Psoas muscle (tissue), 8 donors: ENCODE measurements around the gene XPO4. TPM values are rescaled to one million over a fixed set of nuclear protein-coding genes. Genes with fewer than 3 reads are reported as not detected.

Experiments used
- ATAC-seq, 4 donors: fragments of 200-7000 bp; cut with Tn5 transposase; one replicate each; pipeline ENCODE4 v1.9.1; 2020; ENCODE audit warnings: moderate library complexity in 3 of 4, mild to moderate bottlenecking in 2 of 4
- DNase-seq, 2 donors: peaks; one replicate each; pipeline ENCODE4 v3.0.0-alpha.2; 2020
- H3K27ac ChIP-seq: fragments of 200-600 bp; one replicate; pipeline ENCODE4 v1.8.0; 2022
- H3K27me3 ChIP-seq, 3 donors: fragments of 200-600 bp in 1 of 3; one replicate each; pipeline versions ENCODE4 v1.6.1 to v1.8.0; 2013 to 2022; ENCODE audit warnings: low read length in 2 of 3, mild to moderate bottlenecking in 2 of 3, moderate library complexity in 1 of 3; ENCODE audit not compliant: insufficient read depth in 3 of 3
- H3K36me3 ChIP-seq, 2 donors: fragments of 200-600 bp in 1 of 2; one replicate each; pipeline versions ENCODE4 v1.6.1 to v1.8.0; 2013 to 2022; ENCODE audit warnings: low read depth in 1 of 2, mild to moderate bottlenecking in 1 of 2, moderate library complexity in 1 of 2; ENCODE audit not compliant: insufficient read depth in 1 of 2
- H3K4me1 ChIP-seq: fragments of 200-600 bp; one replicate; pipeline ENCODE4 v1.8.0; 2022
- H3K4me3 ChIP-seq: fragments of 200-600 bp; one replicate; pipeline ENCODE4 v1.8.0; 2022; ENCODE audit warnings: mild to moderate bottlenecking
- H3K9me3 ChIP-seq: fragments of 200-600 bp; one replicate; pipeline ENCODE4 v1.8.0; 2022
- WGBS, 3 donors: extraction: QIAGEN DNeasy Blood & Tissue Kit; methylation state at CpG; one replicate each; pipeline versions ENCODE4 v1.1.6 to v1.1.7; 2013; 5-methylcytosine and 5-hydroxymethylcytosine counted together
- intact Hi-C, 2 donors: fragments of 100-400 bp; cut with DNase I; formaldehyde crosslinking; loops; one replicate each; pipeline versions ENCODE4 v1.11.0 to v1.14.2; 2022
- polyA plus RNA-seq, 3 donors: library from polyadenylated mRNA; stranded (reverse); fragments of 200-250 nt; gene quantifications; one replicate each; pipeline ENCODE4 v1.2.3, GENCODE V29; 2013
- total RNA-seq, 4 donors: library from RNA; stranded (reverse); fragmentation: NEBNext Ultra II Directional in 2 of 4; extraction: Animal tissue kit (Norgen Biotek cat#: 25700) in 2 of 4; gene quantifications; one replicate each; pipeline versions ENCODE4 v1.2.1 to v1.2.4, GENCODE V29; 2021 to 2023
- TF ChIP-seq, protein P1 (sequence below): fragments of 200-600 bp; IDR thresholded peaks from one replicate; pipeline ENCODE4 v1.8.0; 2022; ENCODE audit warnings: antibody characterized with exemption
- donor health status: healthy with polysubstance abuse.
- donor health status: DM: no; HTN: no; CAD: no; lungs with moderate emphysema.
- donor health status: Bipolar disorder and iron deficiency.
- donor health status: healthy.
- donor health status: DM: yes; HTN: yes; CAD: no.
- donor health status: DM: no; HTN: no; CAD: no.
- donor health status: DM: no; HTN: no; CAD: no.
- donor health status: DM: yes; HTN: yes; CAD: no.

Gene XPO4
- total and polyA plus RNA-seq, 7 donors: 3.9 to 67.2 (median 12.2) TPM

DNA sequence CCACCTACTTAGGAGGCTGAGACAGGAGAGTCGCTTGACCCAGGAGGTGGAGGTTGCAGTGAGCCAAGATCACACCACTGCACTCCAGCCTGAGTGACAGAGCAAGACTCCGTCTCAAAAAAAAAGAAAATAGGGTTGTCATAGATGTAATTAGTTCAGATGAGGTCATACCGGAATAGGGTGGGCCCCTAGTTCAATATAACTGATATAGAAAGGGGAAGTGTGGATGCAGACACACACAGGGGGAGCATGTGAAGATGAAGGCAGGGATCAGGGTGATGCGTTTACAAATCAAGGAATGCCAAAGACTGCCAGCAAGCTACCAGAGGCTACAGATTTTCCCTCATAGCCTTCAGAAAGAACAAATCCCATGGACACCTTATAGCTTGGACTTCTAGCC lies 104.5 kb downstream of the XPO4 start:
- H3K4me3 ChIP-seq: no peak overlapping the region
- peak overlapping the region; percentile 5 for H3K27ac ChIP-seq
- ATAC-seq (no peak), DNase-seq (no peak)
- H3K36me3 ChIP-seq: peaks cover 0 to 89% of the 10 kb centered on the region in 2 donors
- H3K4me1 ChIP-seq: peaks cover 7% of the 10 kb centered on the region
- H3K9me3 ChIP-seq: no peaks in the 10 kb centered on the region
- no peaks in the 10 kb centered on the region for H3K27me3 ChIP-seq
- 77 to 84% (median 78%) methylated on average over 4 of the region's 4 CpGs for WGBS, 3 donors
- intact Hi-C loops: no loop called here
- TF ChIP-seq, protein P1, sequence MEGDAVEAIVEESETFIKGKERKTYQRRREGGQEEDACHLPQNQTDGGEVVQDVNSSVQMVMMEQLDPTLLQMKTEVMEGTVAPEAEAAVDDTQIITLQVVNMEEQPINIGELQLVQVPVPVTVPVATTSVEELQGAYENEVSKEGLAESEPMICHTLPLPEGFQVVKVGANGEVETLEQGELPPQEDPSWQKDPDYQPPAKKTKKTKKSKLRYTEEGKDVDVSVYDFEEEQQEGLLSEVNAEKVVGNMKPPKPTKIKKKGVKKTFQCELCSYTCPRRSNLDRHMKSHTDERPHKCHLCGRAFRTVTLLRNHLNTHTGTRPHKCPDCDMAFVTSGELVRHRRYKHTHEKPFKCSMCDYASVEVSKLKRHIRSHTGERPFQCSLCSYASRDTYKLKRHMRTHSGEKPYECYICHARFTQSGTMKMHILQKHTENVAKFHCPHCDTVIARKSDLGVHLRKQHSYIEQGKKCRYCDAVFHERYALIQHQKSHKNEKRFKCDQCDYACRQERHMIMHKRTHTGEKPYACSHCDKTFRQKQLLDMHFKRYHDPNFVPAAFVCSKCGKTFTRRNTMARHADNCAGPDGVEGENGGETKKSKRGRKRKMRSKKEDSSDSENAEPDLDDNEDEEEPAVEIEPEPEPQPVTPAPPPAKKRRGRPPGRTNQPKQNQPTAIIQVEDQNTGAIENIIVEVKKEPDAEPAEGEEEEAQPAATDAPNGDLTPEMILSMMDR: no peak

DNA sequence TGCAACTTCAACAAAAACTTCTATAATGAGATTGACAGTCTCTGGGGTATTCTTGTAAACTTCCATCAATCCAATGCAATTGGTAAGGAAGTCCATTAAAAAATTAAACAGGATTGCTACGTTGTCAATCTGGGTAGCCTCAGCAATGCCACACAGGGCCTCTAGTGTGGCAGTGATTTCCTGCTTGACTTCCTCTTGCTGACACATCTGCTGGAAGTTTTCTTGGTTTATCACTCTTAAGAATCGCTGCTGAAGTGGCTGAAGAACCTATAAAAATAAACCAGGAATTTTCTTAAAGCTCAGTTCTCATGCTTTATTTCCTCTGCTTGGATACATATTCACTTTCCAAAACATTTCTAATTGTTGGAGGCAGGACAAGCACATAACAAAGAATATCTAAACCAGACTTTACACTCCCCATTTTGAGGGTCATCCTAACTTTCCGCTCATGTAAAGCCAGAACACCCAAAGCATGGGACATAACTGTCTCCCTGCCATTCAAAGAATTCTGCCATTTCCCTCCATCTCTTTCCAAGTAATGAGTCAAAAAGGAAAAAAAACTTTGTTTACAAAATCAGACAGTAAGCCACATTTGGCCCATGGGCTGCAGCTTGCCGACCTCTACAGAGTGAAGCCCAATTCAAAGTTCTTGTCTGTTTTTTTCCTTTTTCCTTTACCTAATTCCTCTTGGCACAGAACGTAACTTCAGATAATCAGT lies 105.6 kb downstream of the XPO4 start:
- TF ChIP-seq, protein P1: no peak
- Histone ChIP-seq H3K36me3 (peaks cover 0 to 96% of the 10 kb centered on the region in 2 donors), H3K9me3 (no peaks in the 10 kb centered on the region), H3K4me1 (peaks cover 7% of the 10 kb centered on the region), H3K27ac (peak overlapping the region; percentile 5), H3K4me3 (no peak overlapping the region), H3K27me3 (no peaks in the 10 kb centered on the region)
- 44 to 57% (median 57%) methylated on average over 5 of the region's 5 CpGs for WGBS, 3 donors
- DNase-seq: no peak
- ATAC-seq: no peak
- intact Hi-C loops: no loop called here

DNA sequence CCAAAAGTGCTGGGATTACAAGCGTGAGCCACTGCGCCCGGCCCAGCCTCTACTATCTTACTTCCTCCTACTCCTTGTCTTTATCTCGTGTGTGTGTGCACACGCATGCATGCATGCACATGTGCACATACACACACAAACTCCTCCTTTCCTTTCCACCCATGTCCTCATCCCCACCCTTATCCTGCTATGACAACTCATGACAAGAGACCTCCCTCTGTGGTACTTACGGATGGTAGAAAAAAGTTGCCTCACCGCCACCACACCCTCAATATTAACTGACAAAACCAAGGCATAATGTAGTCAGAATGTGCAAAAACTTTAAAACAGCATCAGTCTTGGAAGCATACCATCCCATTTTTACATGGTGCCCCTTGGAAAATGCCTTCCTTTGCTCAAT lies 112.9 kb downstream of the XPO4 start:
- DNase-seq (no peak), ATAC-seq (no peak)
- TF ChIP-seq, protein P1: no peak

DNA sequence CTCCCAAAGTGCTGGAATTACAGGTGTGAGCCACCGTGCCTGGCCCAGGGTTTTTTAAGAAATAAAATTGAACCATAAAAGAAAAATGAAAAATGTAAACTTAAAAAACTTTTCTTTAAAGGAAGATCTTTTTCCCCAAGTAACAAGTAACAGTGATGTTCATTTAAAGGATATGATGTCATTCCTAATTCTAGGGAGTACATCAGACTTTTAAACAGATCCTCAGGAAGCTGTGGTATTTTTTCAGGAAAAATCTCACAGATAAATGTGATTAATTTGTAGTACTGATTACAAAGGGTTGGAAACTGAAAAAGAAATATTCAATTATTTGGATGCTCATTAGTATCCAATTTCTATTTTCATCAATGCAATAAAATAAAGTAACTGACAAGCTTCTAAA lies 114.2 kb downstream of the XPO4 start:
- Histone ChIP-seq H3K36me3 (peaks cover 7 to 84% of the 10 kb centered on the region in 2 donors), H3K27ac (peak overlapping the region; percentile 26), H3K9me3 (no peaks in the 10 kb centered on the region), H3K27me3 (no peaks in the 10 kb centered on the region), H3K4me3 (no peak overlapping the region), H3K4me1 (no peaks in the 10 kb centered on the region)
- no peak for DNase-seq
- 94 to 100% (median 97%) methylated on average over 1 of the region's 1 CpG for WGBS, 3 donors
- intact Hi-C loops: no loop called here
- TF ChIP-seq, protein P1: no peak
- no peak for ATAC-seq

More for the DNA sequence above, 112.9 kb downstream of the XPO4 start:
- Histone ChIP-seq H3K27ac (no peak overlapping the region), H3K4me3 (no peak overlapping the region), H3K4me1 (no peaks in the 10 kb centered on the region), H3K9me3 (no peaks in the 10 kb centered on the region), H3K36me3 (peaks cover 7 to 84% of the 10 kb centered on the region in 2 donors), H3K27me3 (no peaks in the 10 kb centered on the region)
- 94 to 97% (median 95%) methylated on average over 7 of the region's 7 CpGs for WGBS, 3 donors
- intact Hi-C loops: no loop called here

DNA sequence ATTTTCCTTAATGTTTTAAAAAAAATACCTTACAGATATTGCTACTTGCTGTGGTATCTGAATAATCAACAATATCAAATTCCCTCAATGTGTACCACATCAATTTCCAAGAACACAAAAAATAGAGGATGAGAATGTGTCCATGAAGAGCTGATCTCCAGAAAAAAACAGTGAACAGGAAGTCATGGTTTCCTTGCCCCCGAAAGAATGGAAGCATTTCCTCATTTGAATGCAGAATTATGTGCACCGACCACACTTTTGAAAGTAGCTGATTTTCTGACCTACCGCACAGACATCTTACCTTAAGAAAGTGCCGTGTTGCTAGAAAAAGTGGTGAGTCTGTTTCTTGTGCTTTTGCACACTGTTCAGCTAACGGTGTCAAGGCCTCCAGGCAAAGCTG lies 115.4 kb downstream of the XPO4 start:
- DNase-seq (no peak), ATAC-seq (no peak)
- 77 to 85% (median 80%) methylated on average over 5 of the region's 5 CpGs for WGBS, 3 donors
- Histone ChIP-seq H3K9me3 (no peaks in the 10 kb centered on the region), H3K27me3 (no peaks in the 10 kb centered on the region), H3K4me1 (no peaks in the 10 kb centered on the region), H3K27ac (peak overlapping the region; percentile 27), H3K36me3 (peaks cover 8 to 85% of the 10 kb centered on the region in 2 donors), H3K4me3 (no peak overlapping the region)
- intact Hi-C loops: no loop called here
- TF ChIP-seq, protein P1: no peak
